ENCODE results near the gene JHY.

Gene JHY

GRCh38 chr11:122872046-122872445 lies 10.5 kb upstream of the JHY start:
- DNase-seq: no peak

GRCh38 chr11:122874991-122875390 lies 7.6 kb upstream of the JHY start:
- no peak for DNase-seq

GRCh38 chr11:122877732-122878131 lies 4.8 kb upstream of the JHY start:
- DNase-seq: no peak

- peak in 1 of 2 experiments; percentile 18 for DNase-seq
Measured at GRCh38 chr11:122879785-122880184, 2.8 kb upstream of the JHY start.

GRCh38 chr11:122882857-122883645 lies 492 bp downstream of the JHY start:
- DNase-seq: peak in 1 of 2 experiments; percentile 7

GRCh38 chr11:122883646-122883979 lies 1.1 kb downstream of the JHY start:
- DNase-seq: no peak

- no peak for DNase-seq
Measured at GRCh38 chr11:122888162-122888561, 5.6 kb downstream of the JHY start.

GRCh38 chr11:122893131-122893530 lies 10.6 kb downstream of the JHY start:
- no peak for DNase-seq

- DNase-seq: peak in 1 of 2 experiments; percentile 32
Measured at GRCh38 chr11:122895563-122895962, 13.0 kb downstream of the JHY start.

GRCh38 chr11:122897606-122898210 lies 15.1 kb downstream of the JHY start:
- DNase-seq: no peak

- no peak for DNase-seq
Measured at GRCh38 chr11:122898799-122899198, 16.2 kb downstream of the JHY start.

- peak; percentile 7 to 15 for DNase-seq
Measured at GRCh38 chr11:122900587-122901202, 18.1 kb downstream of the JHY start.

- no peak for DNase-seq
Measured at GRCh38 chr11:122902951-122903350, 20.4 kb downstream of the JHY start.

- no peak for DNase-seq
Measured at GRCh38 chr11:122910775-122911174, 28.2 kb downstream of the JHY start.

GRCh38 chr11:122917311-122917710 lies 34.8 kb downstream of the JHY start:
- no peak for DNase-seq

GRCh38 chr11:122918734-122919133 lies 36.2 kb downstream of the JHY start:
- no peak for DNase-seq

- peak; percentile 10 to 70 for DNase-seq
Measured at GRCh38 chr11:122920579-122920978, 38.0 kb downstream of the JHY start.

GRCh38 chr11:122922893-122923292 lies 40.3 kb downstream of the JHY start:
- no peak for DNase-seq

- no peak for DNase-seq
Measured at GRCh38 chr11:122923302-122923701, 40.7 kb downstream of the JHY start.

- no peak for DNase-seq
Measured at GRCh38 chr11:122931510-122931909, 49.0 kb downstream of the JHY start.

GRCh38 chr11:122933416-122933815 lies 50.9 kb downstream of the JHY start:
- DNase-seq: no peak

GRCh38 chr11:122937983-122938382 lies 55.4 kb downstream of the JHY start:
- DNase-seq: no peak

GRCh38 chr11:122938557-122938956 lies 56.0 kb downstream of the JHY start:
- no peak for DNase-seq

- no peak for DNase-seq
Measured at GRCh38 chr11:122951211-122951610, 68.7 kb downstream of the JHY start.
